A549 (cell line): ENCODE results near the gene FIBP. TPM values are rescaled to one million over a fixed set of nuclear protein-coding genes. Genes with fewer than 3 reads are reported as not detected.
A peak's percentile ranks its signal among the peaks of the same experiment; 100 is the strongest.

ENCODE experiments used
- ATAC-seq, 2 experiments: fragments of 200-7000 bp in 1 of 2; fragments of >200 bp in 1 of 2; cut with Nextera tagmentation in 1 of 2; cut with Tn5 transposase in 1 of 2; 3 replicates each; pipeline versions ENCODE4 v1.8.0 to v1.9.1; 2018 to 2020; ENCODE audit warnings: mild to moderate bottlenecking in 1 of 2, moderate library complexity in 1 of 2
- CTCF ChIA-PET: fragments of 300-600 bp; sonication (Branson Sonifier 250); formaldehyde crosslinking; extraction: SDS; loops from one replicate; lab custom pipeline; 2021; ENCODE audit warnings: antibody characterized with exemption, inconsistent platforms; lab: Yijun Ruan, JAX
- POLR2A ChIA-PET: fragments of 350-600 bp; formaldehyde crosslinking; extraction: SDS; loops from one replicate; lab custom pipeline; 2021; ENCODE audit warnings: antibody characterized with exemption, inconsistent platforms; lab: Yijun Ruan, JAX
- DNase-seq, 2 experiments: peaks; one replicate each; pipeline versions ENCODE4 v3.0.0 to v3.0.0-alpha.2; 2011 to 2016; ENCODE audit warnings: low read depth in 1 of 2, low spot score in 1 of 2
- FAIRE-seq: peaks from 2 replicates; lab custom pipeline; 2011; peaks lifted over from hg19 to GRCh38; lab: Jason Lieb, UNC
- H3K27ac ChIP-seq, 2 experiments: fragments of >200 bp; sonication (Bioruptor Twin); formaldehyde crosslinking; 3 replicates each; pipeline ENCODE4 v1.5.1; 2016 to 2017
- H3K4me1 ChIP-seq: fragments of >200 bp; sonication (Bioruptor Twin); formaldehyde crosslinking; 3 replicates; pipeline ENCODE4 v1.6.1; 2016
- H3K4me2 ChIP-seq: fragments of >200 bp; sonication (Bioruptor Twin); formaldehyde crosslinking; 3 replicates; pipeline ENCODE4 v1.6.1; 2016
- H3K4me3 ChIP-seq: fragments of >200 bp; sonication (Bioruptor Twin); formaldehyde crosslinking; 3 replicates; pipeline ENCODE4 v1.5.1; 2016
- H3K9me3 ChIP-seq: fragments of >200 bp; sonication (Bioruptor Twin); formaldehyde crosslinking; 3 replicates; pipeline ENCODE4 v1.6.1; 2016
- ATOH8 ChIP-seq: fragments of 250-450 bp; sonication (Bioruptor Pico); IDR thresholded peaks from 2 replicates; pipeline ENCODE4 v1.5.0; 2020; ENCODE audit warnings: low read depth, mild to moderate bottlenecking, moderate library complexity
- BHLHE40 ChIP-seq: IDR thresholded peaks from 2 replicates; pipeline ENCODE4 v1.6.1; 2012; ENCODE audit warnings: low read depth, low read length, inconsistent platforms
- CEBPB ChIP-seq, 2 experiments: fragments of >200 bp in 1 of 2; sonication (Bioruptor Twin) in 1 of 2; formaldehyde crosslinking in 1 of 2; IDR thresholded peaks; 2 replicates each; pipeline ENCODE4 v1.6.1; 2012 to 2016
- CHD2 ChIP-seq: fragments of 150-350 bp; IDR thresholded peaks from 2 replicates; pipeline ENCODE4 v1.6.1; 2014; ENCODE audit warnings: low read length; ENCODE audit not compliant: partially characterized antibody
- CHD4 ChIP-seq: fragments of 200-600 bp; sonication (generic); IDR thresholded peaks from 2 replicates; pipeline ENCODE4 v1.6.1; 2016; ENCODE audit warnings: antibody characterized with exemption, mild to moderate bottlenecking, borderline replicate concordance
- EHF ChIP-seq: fragments of 250-450 bp; sonication (Bioruptor Pico); IDR thresholded peaks from 2 replicates; pipeline ENCODE4 v1.5.0; 2020; ENCODE audit warnings: mild to moderate bottlenecking
- EP300 ChIP-seq, 2 experiments: fragments of >200 bp; sonication (Bioruptor Twin); formaldehyde crosslinking; IDR thresholded peaks; 2 replicates in 1 of 2; 3 replicates in 1 of 2; pipeline ENCODE4 v1.6.1; 2016 to 2017
- ESRRA ChIP-seq: fragments of 150-350 bp; IDR thresholded peaks from 2 replicates; pipeline ENCODE4 v1.6.1; 2014; ENCODE audit warnings: mild to moderate bottlenecking, low read length, borderline replicate concordance
- FOSL2 ChIP-seq, 2 experiments: fragments of 450-650 bp in 1 of 2; fragments of >200 bp in 1 of 2; sonication (Bioruptor Twin) in 1 of 2; formaldehyde crosslinking; IDR thresholded peaks; 2 replicates each; pipeline versions ENCODE4 v1.5.0 to v1.6.1; 2016 to 2020; ENCODE audit warnings: mild to moderate bottlenecking in 1 of 2, moderate library complexity in 1 of 2
- HDAC2 ChIP-seq: fragments of 200-600 bp; sonication (generic); IDR thresholded peaks from 2 replicates; pipeline ENCODE4 v1.6.1; 2016
- KDM1A ChIP-seq: fragments of 200-600 bp; sonication (generic); IDR thresholded peaks from 2 replicates; pipeline ENCODE4 v1.6.1; 2016; ENCODE audit warnings: low read depth, mild to moderate bottlenecking
- KDM5A ChIP-seq: fragments of 200-600 bp; sonication (generic); IDR thresholded peaks from 2 replicates; pipeline ENCODE4 v1.6.1; 2016; ENCODE audit warnings: antibody characterized with exemption, mild to moderate bottlenecking
- MAFK ChIP-seq: fragments of 450-650 bp; IDR thresholded peaks from 2 replicates; pipeline ENCODE4 v1.6.1; 2014; ENCODE audit not compliant: partially characterized antibody
- NFE2L2 ChIP-seq: fragments of 150-350 bp; conservative IDR thresholded peaks from 2 replicates; pipeline ENCODE4 v1.6.1; 2014; ENCODE audit warnings: low read length
- NPAS2 ChIP-seq: fragments of 250-450 bp; sonication (Bioruptor Pico); IDR thresholded peaks from 2 replicates; pipeline ENCODE4 v1.8.0; 2022; ENCODE audit warnings: mild to moderate bottlenecking, moderate library complexity, borderline replicate concordance
- PHF8 ChIP-seq: fragments of 200-600 bp; sonication (generic); IDR thresholded peaks from 2 replicates; pipeline ENCODE4 v1.6.1; 2016; ENCODE audit warnings: low read depth, mild to moderate bottlenecking, antibody characterized with exemption, moderate library complexity, borderline replicate concordance
- RAD21 ChIP-seq, 2 experiments: fragments of >200 bp in 1 of 2; sonication (Bioruptor Twin) in 1 of 2; formaldehyde crosslinking in 1 of 2; IDR thresholded peaks in 1 of 2; conservative IDR thresholded peaks in 1 of 2; 2 replicates in 1 of 2; 3 replicates in 1 of 2; pipeline ENCODE4 v1.6.1; 2012 to 2018; ENCODE audit warnings: inconsistent platforms in 1 of 2
- RARB ChIP-seq: fragments of 250-450 bp; sonication (Bioruptor Pico); IDR thresholded peaks from 2 replicates; pipeline ENCODE4 v1.8.0; 2021; ENCODE audit warnings: mild to moderate bottlenecking, moderate library complexity
- REST ChIP-seq: fragments of 200-600 bp; sonication (generic); IDR thresholded peaks from 2 replicates; pipeline ENCODE4 v1.6.1; 2016; ENCODE audit warnings: antibody characterized with exemption, mild to moderate bottlenecking, moderate library complexity
- RNF2 ChIP-seq: fragments of 200-600 bp; sonication (generic); IDR thresholded peaks from 2 replicates; pipeline ENCODE4 v1.6.1; 2016; ENCODE audit warnings: low read depth, mild to moderate bottlenecking, antibody characterized with exemption, moderate library complexity, borderline replicate concordance
- TFCP2L1 ChIP-seq: fragments of 250-450 bp; sonication (Bioruptor Pico); IDR thresholded peaks from 2 replicates; pipeline ENCODE4 v1.5.0; 2021; ENCODE audit warnings: mild to moderate bottlenecking
- ZC3H11A ChIP-seq: fragments of 450-650 bp; IDR thresholded peaks from 2 replicates; pipeline ENCODE4 v1.6.1; 2014; ENCODE audit warnings: antibody characterized with exemption, mild to moderate bottlenecking
- ZNF302 ChIP-seq: fragments of 250-450 bp; sonication (Bioruptor Pico); IDR thresholded peaks from 2 replicates; pipeline ENCODE4 v1.9.0; 2021; ENCODE audit warnings: inconsistent platforms, mild to moderate bottlenecking, moderate library complexity
- ZSCAN20 ChIP-seq: fragments of 250-450 bp; sonication (Bioruptor Pico); IDR thresholded peaks from 2 replicates; pipeline ENCODE4 v1.8.0; 2022; ENCODE audit warnings: mild to moderate bottlenecking, moderate library complexity
- WGBS: methylation state at CpG from one replicate; pipeline ENCODE4 v1.1.6; 2017; ENCODE audit errors: missing lambda C conversion rate; 5-methylcytosine and 5-hydroxymethylcytosine counted together
- polyA plus RNA-seq, 4 experiments: library from polyadenylated mRNA; depleted of rRNA in 3 of 4; stranded (reverse); fragments of >200 nt; fragmentation: RNase III in 1 of 4; extraction: RNeasy Plus Mini Kit Qiagen cat#74134 plus additional on column Dnase treatment in 1 of 4; gene quantifications; 2 replicates in 3 of 4; 3 replicates in 1 of 4; pipeline ENCODE4 v1.2.3, GENCODE V29; 2011 to 2017
- TF ChIP-seq, protein P1 (sequence below): IDR thresholded peaks from 2 replicates; pipeline ENCODE4 v1.6.1; 2012; ENCODE audit warnings: low read depth, borderline replicate concordance

Gene FIBP
- polyA plus RNA-seq, 2 of the 4 experiments (the other 2 are of a cell fraction) = 60.4 to 72.2 TPM

DNA sequence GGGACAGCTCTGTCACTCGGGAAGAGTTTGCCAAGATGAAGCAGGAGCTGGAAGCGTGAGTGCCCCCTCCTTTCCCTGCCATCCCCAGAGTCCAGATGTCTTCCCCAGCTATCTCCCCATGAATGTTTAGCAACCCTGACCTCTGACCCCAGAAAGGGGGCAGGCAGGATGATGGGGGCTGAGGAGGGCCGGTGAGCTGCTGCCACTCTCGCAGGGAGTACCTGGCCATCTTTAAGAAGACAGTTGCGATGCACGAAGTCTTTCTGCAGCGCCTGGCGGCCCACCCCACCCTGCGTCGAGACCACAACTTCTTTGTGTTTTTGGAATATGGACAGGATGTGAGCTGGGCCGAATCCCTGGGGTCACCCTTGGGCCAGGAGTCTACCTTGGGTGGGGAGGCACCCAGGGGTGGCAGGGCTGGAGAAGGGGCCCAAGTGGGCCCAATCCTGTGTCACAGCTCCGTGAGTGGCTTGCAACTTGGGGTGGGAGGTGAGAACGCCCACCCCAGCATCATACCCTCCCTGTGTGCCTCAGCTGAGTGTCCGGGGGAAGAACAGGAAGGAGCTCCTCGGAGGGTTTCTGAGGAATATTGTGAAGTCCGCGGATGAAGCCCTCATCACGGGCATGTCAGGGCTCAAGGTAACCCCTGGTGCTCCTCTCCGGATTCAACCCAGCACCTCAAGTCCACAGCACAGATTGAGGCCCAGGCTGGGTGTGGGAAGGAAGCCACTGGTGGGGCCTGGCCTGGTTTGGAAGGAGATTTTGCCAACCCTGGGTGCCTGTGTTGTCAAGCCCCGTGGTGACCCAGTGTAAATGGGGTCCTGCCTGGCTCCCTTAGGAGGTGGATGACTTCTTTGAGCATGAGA, 37.8 kb downstream of the FIBP start:
- CTCF ChIA-PET = interaction anchor here (0.7 to 7.5 kb wide), 13 partner anchors 10 to 145 kb away, joined by 3 to 45 read pairs (median 4); partner anchors contain the start of genes KAT5 and MUS81
- WGBS = 91% methylated on average over 18 of the region's 20 CpGs
- no peak overlapping the region for H3K4me2 ChIP-seq

DNA sequence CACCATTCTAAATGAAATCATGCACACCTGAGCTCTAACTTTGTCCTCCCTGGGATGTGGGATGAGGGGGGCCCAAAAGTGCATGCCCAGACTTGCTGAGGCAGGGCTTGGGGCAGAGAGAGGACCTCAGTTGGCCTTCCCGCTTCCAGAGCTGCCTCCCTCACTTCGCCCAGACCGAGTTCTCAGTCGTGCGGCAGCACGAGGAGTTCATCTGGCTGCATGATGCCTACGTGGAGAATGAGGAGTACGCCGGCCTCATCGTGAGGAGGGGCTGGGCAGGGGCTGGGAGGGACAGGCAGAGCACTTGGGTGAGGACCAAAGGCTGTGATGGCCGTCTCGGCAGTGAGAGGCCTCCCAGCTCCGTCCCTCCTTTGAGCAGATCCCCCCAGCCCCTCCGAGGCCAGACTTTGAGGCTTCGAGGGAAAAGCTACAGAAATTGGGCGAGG, 38.5 kb downstream of the FIBP start:
- H3K27ac ChIP-seq = peak overlapping the region in 1 of 2 experiments; percentile 15; a peak in 1 of 6 replicates
- peaks cover 8% of the 10 kb centered on the region for H3K4me1 ChIP-seq
- ATAC-seq (peak; percentile 8 to 12; a peak in 4 of 6 replicates), FAIRE-seq (no peak), DNase-seq (no peak)
- TF ChIP-seq CEBPB (IDR thresholded peaks at IDR 0.05) (no peak), KDM5A (no peak), RARB (CRISPR knock-in tag) (no peak), ATOH8 (CRISPR knock-in tag) (no peak), TFCP2L1 (CRISPR knock-in tag) (no peak), ZNF302 (no peak), ESRRA (no peak), RNF2 (no peak), HDAC2 (no peak), EHF (CRISPR knock-in tag) (no peak), PHF8 (no peak), CHD2 (no peak), ZSCAN20 (CRISPR knock-in tag) (no peak), NPAS2 (CRISPR knock-in tag) (no peak), BHLHE40 (no peak), EP300 (IDR thresholded peaks at IDR 0.05) (no peak), NFE2L2 (no peak), KDM1A (no peak), CHD4 (no peak)
- TF ChIP-seq, protein P1, sequence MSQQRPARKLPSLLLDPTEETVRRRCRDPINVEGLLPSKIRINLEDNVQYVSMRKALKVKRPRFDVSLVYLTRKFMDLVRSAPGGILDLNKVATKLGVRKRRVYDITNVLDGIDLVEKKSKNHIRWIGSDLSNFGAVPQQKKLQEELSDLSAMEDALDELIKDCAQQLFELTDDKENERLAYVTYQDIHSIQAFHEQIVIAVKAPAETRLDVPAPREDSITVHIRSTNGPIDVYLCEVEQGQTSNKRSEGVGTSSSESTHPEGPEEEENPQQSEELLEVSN = no peak
- H3K4me3 ChIP-seq = no peak overlapping the region
- ChIA-PET POLR2A (interaction anchor here (5.6 kb wide), 1 partner anchor 9 kb away, joined by 36 read pairs; the partner anchor contains the start of genes CFL1 and MUS81), CTCF (interaction anchor here (0.7 to 7.5 kb wide), 8 partner anchors 10 to 145 kb away, joined by 3 to 45 read pairs (median 6); partner anchors contain the start of genes KAT5 and MUS81)
- H3K9me3 ChIP-seq = no peaks in the 10 kb centered on the region
- 85% methylated on average over 16 of the region's 16 CpGs for WGBS
- H3K4me2 ChIP-seq = no peak overlapping the region

More for the DNA sequence above, 37.8 kb downstream of the FIBP start:
- POLR2A ChIA-PET = interaction anchor here (1.3 to 5.6 kb wide), 2 partner anchors 9 to 40 kb away, joined by 3 to 36 read pairs; partner anchors contain the start of genes CCDC85B, CFL1 and MUS81
- no peaks in the 10 kb centered on the region for H3K9me3 ChIP-seq
- H3K27ac ChIP-seq = no peak overlapping the region
- ATAC-seq (peak; percentile 9 to 19), FAIRE-seq (no peak)
- peaks cover 15% of the 10 kb centered on the region for H3K4me1 ChIP-seq
- H3K4me3 ChIP-seq = no peak overlapping the region
- TF ChIP-seq ZC3H11A (no peak), MAFK (no peak), REST (peak; percentile 2; the same call in 1 of the 2 replicates), FOSL2 (IDR thresholded peaks at IDR 0.05) (no peak), FOSL2 (CRISPR knock-in tag; IDR thresholded peaks at IDR 0.05) (no peak), RAD21 (conservative IDR thresholded peaks at IDR 0.05 in 1 of 2, IDR thresholded peaks at IDR 0.05 in 1 of 2) (no peak), ESRRA (no peak)
- TF ChIP-seq, all 56 proteins: peak for 1
- DNase-seq = no peak
